ENCODE measurements around the gene CPEB2.

DNA sequence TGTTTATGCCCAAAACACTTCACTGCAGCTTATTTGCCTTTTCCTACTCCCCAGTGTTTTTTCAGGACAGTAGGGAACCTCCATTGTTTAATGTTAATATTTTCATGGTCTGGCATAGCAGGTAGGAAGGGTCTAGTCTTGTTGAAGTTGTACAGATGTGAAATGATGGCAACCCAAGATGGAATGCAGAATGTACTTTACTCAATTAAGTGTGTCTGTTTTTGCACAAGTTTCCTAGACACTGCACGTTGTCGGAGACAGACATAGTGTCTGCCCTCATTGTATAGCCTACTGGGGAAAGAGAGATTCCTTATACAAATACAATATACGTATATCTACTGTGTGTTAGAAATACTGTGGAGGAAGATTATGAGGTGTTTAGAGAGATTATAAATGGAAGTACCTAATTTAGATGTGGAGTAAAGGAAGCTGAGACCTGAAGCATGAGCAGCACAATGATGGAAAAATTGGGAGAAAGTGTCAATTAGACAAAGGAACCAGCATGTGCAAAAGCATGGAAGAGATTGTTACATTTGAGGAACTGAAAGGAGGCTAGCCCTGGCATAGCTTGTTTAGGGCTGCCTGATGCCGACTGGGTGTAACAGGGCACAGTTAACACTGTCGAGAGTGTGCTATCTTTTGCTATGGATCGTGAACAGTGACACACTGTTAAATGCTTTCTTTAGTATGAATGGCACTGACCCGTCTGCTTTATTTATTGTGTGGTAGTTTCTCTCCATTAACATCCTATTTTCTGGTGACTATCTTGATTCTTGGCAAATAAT, 18.4 kb downstream of the CPEB2 start:
- no peak for TF ChIP-seq EGR1 (conservative IDR thresholded peaks at IDR 0.05)
- TF ChIP-seq, protein P1, sequence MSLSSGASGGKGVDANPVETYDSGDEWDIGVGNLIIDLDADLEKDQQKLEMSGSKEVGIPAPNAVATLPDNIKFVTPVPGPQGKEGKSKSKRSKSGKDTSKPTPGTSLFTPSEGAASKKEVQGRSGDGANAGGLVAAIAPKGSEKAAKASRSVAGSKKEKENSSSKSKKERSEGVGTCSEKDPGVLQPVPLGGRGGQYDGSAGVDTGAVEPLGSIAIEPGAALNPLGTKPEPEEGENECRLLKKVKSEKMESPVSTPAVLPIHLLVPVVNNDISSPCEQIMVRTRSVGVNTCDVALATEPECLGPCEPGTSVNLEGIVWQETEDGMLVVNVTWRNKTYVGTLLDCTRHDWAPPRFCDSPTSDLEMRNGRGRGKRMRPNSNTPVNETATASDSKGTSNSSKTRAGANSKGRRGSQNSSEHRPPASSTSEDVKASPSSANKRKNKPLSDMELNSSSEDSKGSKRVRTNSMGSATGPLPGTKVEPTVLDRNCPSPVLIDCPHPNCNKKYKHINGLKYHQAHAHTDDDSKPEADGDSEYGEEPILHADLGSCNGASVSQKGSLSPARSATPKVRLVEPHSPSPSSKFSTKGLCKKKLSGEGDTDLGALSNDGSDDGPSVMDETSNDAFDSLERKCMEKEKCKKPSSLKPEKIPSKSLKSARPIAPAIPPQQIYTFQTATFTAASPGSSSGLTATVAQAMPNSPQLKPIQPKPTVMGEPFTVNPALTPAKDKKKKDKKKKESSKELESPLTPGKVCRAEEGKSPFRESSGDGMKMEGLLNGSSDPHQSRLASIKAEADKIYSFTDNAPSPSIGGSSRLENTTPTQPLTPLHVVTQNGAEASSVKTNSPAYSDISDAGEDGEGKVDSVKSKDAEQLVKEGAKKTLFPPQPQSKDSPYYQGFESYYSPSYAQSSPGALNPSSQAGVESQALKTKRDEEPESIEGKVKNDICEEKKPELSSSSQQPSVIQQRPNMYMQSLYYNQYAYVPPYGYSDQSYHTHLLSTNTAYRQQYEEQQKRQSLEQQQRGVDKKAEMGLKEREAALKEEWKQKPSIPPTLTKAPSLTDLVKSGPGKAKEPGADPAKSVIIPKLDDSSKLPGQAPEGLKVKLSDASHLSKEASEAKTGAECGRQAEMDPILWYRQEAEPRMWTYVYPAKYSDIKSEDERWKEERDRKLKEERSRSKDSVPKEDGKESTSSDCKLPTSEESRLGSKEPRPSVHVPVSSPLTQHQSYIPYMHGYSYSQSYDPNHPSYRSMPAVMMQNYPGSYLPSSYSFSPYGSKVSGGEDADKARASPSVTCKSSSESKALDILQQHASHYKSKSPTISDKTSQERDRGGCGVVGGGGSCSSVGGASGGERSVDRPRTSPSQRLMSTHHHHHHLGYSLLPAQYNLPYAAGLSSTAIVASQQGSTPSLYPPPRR (CRISPR knock-in tag; IDR thresholded peaks at IDR 0.05; ENCODE audit: borderline replicate concordance): no peak
- no peak for TF ChIP-seq RFX5 (IDR thresholded peaks at IDR 0.05; ENCODE audit: low read depth, low read length)
- no peak for TF ChIP-seq COPS2 (conservative IDR thresholded peaks at IDR 0.05)
- TF ChIP-seq PHF21A (IDR thresholded peaks at IDR 0.05; ENCODE audit: borderline replicate concordance, low read depth): no peak
- no peak for TF ChIP-seq SMC3 (conservative IDR thresholded peaks at IDR 0.05; ENCODE audit: insufficient read depth, low read depth, low read length)
- TF ChIP-seq, protein P2, sequence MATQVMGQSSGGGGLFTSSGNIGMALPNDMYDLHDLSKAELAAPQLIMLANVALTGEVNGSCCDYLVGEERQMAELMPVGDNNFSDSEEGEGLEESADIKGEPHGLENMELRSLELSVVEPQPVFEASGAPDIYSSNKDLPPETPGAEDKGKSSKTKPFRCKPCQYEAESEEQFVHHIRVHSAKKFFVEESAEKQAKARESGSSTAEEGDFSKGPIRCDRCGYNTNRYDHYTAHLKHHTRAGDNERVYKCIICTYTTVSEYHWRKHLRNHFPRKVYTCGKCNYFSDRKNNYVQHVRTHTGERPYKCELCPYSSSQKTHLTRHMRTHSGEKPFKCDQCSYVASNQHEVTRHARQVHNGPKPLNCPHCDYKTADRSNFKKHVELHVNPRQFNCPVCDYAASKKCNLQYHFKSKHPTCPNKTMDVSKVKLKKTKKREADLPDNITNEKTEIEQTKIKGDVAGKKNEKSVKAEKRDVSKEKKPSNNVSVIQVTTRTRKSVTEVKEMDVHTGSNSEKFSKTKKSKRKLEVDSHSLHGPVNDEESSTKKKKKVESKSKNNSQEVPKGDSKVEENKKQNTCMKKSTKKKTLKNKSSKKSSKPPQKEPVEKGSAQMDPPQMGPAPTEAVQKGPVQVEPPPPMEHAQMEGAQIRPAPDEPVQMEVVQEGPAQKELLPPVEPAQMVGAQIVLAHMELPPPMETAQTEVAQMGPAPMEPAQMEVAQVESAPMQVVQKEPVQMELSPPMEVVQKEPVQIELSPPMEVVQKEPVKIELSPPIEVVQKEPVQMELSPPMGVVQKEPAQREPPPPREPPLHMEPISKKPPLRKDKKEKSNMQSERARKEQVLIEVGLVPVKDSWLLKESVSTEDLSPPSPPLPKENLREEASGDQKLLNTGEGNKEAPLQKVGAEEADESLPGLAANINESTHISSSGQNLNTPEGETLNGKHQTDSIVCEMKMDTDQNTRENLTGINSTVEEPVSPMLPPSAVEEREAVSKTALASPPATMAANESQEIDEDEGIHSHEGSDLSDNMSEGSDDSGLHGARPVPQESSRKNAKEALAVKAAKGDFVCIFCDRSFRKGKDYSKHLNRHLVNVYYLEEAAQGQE (IDR thresholded peaks at IDR 0.05; ENCODE audit: borderline replicate concordance): no peak
- TF ChIP-seq, protein P2 (CRISPR knock-in tag; IDR thresholded peaks at IDR 0.05; ENCODE audit: low read depth): no peak
- no peak for TF ChIP-seq HMGN3 (IDR thresholded peaks at IDR 0.05; ENCODE audit: borderline replicate concordance, extremely low read depth, insufficient read length, low read depth, low read length)
- TF ChIP-seq ETV6 (IDR thresholded peaks at IDR 0.05; ENCODE audit: borderline replicate concordance in 1 of 2, low read depth in 2 of 2, low read length in 1 of 2): no peak
- TF ChIP-seq ETV6 (CRISPR knock-in tag; IDR thresholded peaks at IDR 0.05; ENCODE audit: borderline replicate concordance): no peak
- TF ChIP-seq, protein P3, sequence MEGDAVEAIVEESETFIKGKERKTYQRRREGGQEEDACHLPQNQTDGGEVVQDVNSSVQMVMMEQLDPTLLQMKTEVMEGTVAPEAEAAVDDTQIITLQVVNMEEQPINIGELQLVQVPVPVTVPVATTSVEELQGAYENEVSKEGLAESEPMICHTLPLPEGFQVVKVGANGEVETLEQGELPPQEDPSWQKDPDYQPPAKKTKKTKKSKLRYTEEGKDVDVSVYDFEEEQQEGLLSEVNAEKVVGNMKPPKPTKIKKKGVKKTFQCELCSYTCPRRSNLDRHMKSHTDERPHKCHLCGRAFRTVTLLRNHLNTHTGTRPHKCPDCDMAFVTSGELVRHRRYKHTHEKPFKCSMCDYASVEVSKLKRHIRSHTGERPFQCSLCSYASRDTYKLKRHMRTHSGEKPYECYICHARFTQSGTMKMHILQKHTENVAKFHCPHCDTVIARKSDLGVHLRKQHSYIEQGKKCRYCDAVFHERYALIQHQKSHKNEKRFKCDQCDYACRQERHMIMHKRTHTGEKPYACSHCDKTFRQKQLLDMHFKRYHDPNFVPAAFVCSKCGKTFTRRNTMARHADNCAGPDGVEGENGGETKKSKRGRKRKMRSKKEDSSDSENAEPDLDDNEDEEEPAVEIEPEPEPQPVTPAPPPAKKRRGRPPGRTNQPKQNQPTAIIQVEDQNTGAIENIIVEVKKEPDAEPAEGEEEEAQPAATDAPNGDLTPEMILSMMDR (IDR thresholded peaks at IDR 0.05 in 2 of 3, conservative IDR thresholded peaks at IDR 0.05 in 1 of 3; ENCODE audit: insufficient read depth in 2 of 3, low read depth in 1 of 3, low read length in 3 of 3): no peak
- no peak for TF ChIP-seq CHD4 (IDR thresholded peaks at IDR 0.05; ENCODE audit: insufficient read depth, insufficient replicate concordance, low read depth, low read length, poor library complexity, severe bottlenecking)
- no peak for TF ChIP-seq TGIF2 (CRISPR knock-in tag; IDR thresholded peaks at IDR 0.05)
